Calu3 (cell line): ENCODE data around the gene KRI1. TPM values are rescaled to one million over a fixed set of nuclear protein-coding genes. Genes with fewer than 3 reads are reported as not detected.
"Not testable (repeated sequence)": the region's sequence is repeated elsewhere in the genome, so short reads cannot be mapped to it uniquely, and the experiment has no call there.

Source experiments
- BruUV-seq: library from RNA; stranded (reverse); fragments of 400-500 nt; replicated peaks from 2 replicates; lab custom pipeline; 2021; lab: Mats Ljungman, UMichigan
- CTCF ChIA-PET: fragments of 300-600 bp; sonication (Branson Sonifier 250); formaldehyde crosslinking; loops from one replicate; lab custom pipeline; 2022; ENCODE audit warnings: antibody characterized with exemption; lab: Charles Lee
- DNase-seq: peaks from one replicate; pipeline ENCODE4 v3.0.0; 2022
- H3K27ac Mint-ChIP-seq: one replicate; pipeline ENCODE4 v1.8.0; 2022; ENCODE audit warnings: mixed read lengths; ENCODE audit not compliant: unreplicated experiment
- H3K27me3 Mint-ChIP-seq: one replicate; pipeline ENCODE4 v1.8.0; 2022; ENCODE audit warnings: mixed read lengths; ENCODE audit not compliant: unreplicated experiment
- H3K36me3 Mint-ChIP-seq: one replicate; pipeline ENCODE4 v1.8.0; 2022; ENCODE audit warnings: mild to moderate bottlenecking, moderate library complexity, mixed read lengths; ENCODE audit not compliant: insufficient read depth, unreplicated experiment
- H3K4me1 Mint-ChIP-seq: one replicate; pipeline ENCODE4 v1.8.0; 2022; ENCODE audit warnings: mild to moderate bottlenecking, low read depth, mixed read lengths; ENCODE audit not compliant: unreplicated experiment
- H3K4me3 Mint-ChIP-seq: one replicate; pipeline ENCODE4 v1.8.0; 2022; ENCODE audit warnings: mild to moderate bottlenecking, low read depth, moderate library complexity, mixed read lengths; ENCODE audit not compliant: unreplicated experiment
- H3K9me3 Mint-ChIP-seq: one replicate; pipeline ENCODE4 v1.8.0; 2022; ENCODE audit warnings: low read depth, mixed read lengths; ENCODE audit not compliant: unreplicated experiment
- intact Hi-C: fragments of 100-400 bp; cut with micrococcal nuclease; formaldehyde crosslinking; loops from one replicate; pipeline ENCODE4 v1.10.0; 2022; ENCODE audit not compliant: unreplicated experiment
- total RNA-seq: library from RNA; stranded (reverse); gene quantifications from 2 replicates; pipeline ENCODE4 v1.2.3, GENCODE V29; 2022
- TF ChIP-seq, protein P1 (sequence below): fragments of 200-600 bp; IDR thresholded peaks from one replicate; pipeline ENCODE4 v1.8.0; 2022; ENCODE audit warnings: antibody characterized with exemption; ENCODE audit not compliant: unreplicated experiment

KRI1 gene
- total RNA-seq, 1 experiment from 2014 or later: 29.6 TPM

DNA sequence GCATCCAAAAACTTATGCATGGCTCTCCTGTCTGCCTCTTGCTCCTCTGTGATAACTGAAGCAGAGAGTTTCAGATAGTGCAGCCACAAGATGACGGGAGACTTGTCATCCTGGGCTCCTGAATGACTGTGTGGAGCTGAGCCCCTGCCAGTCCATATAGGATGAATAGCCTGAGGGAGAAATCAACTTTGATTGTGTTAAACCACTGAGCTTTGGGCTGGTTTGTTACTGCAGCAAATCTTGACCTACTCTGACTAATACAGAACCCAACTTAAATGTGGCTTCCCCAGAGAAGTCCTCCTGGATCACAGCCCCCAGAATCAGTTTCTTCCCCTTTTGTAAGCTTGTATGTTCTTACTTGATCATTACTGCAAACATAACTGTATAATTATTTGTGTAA lies 33.4 kb downstream of the KRI1 start:
- Mint-ChIP-seq H3K9me3 (no peaks in the 10 kb centered on the region), H3K36me3 (no peaks in the 10 kb centered on the region), H3K27ac (no peak overlapping the region), H3K4me1 (no peaks in the 10 kb centered on the region), H3K4me3 (no peak overlapping the region), H3K27me3 (peaks cover 13% of the 10 kb centered on the region)
- TF ChIP-seq, protein P1, sequence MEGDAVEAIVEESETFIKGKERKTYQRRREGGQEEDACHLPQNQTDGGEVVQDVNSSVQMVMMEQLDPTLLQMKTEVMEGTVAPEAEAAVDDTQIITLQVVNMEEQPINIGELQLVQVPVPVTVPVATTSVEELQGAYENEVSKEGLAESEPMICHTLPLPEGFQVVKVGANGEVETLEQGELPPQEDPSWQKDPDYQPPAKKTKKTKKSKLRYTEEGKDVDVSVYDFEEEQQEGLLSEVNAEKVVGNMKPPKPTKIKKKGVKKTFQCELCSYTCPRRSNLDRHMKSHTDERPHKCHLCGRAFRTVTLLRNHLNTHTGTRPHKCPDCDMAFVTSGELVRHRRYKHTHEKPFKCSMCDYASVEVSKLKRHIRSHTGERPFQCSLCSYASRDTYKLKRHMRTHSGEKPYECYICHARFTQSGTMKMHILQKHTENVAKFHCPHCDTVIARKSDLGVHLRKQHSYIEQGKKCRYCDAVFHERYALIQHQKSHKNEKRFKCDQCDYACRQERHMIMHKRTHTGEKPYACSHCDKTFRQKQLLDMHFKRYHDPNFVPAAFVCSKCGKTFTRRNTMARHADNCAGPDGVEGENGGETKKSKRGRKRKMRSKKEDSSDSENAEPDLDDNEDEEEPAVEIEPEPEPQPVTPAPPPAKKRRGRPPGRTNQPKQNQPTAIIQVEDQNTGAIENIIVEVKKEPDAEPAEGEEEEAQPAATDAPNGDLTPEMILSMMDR: no peak
- no TSS peak for BruUV-seq
- no peak for DNase-seq
- CTCF ChIA-PET: no interaction called here
- intact Hi-C loops: no loop called here

DNA sequence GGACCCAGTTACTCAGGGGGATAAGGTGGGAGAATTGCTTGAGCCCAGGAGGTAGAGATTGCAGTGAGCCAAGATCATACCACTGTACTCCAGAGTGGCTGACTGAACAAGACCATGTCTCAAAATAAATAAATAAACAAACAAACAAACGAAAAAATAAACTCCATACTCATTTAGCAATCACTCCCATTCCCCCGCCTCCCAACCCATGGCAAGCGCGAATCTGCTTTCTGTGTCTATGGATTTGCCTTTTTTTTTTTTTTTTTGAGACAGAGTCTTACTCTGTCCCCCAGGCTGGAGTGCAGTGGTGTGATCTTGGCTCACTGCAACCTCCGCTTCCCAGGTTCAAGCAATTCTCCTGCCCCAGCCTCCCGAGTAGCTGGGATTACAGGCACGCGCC lies 38.9 kb downstream of the KRI1 start:
- H3K27me3 Mint-ChIP-seq, BruUV-seq, CTCF ChIA-PET: not testable (repeated sequence)

DNA sequence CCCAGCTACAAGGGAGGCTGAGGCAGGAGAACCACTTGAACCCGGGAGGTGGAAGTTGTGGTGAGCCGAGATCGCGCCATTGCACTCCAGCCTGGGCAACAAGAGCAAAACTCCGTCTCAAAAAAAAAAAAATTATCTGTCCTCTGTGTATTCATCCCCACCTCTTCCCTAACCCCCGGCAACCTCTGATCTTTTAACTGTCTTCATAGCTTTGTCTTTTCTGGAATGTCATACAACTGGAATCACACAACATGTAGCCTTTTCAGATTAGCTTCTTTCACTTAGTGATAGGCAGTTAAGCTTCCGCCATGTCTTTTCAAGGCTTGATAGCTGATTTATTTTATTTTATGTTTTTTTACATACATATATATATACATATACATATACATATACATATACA lies 40.2 kb downstream of the KRI1 start:
- BruUV-seq: no TSS peak
- intact Hi-C loops: no loop called here
- H3K9me3 Mint-ChIP-seq: no peaks in the 10 kb centered on the region
- H3K27ac Mint-ChIP-seq: no peak overlapping the region
- H3K27me3 Mint-ChIP-seq: no peaks in the 10 kb centered on the region
- CTCF ChIA-PET: no interaction called here
- TF ChIP-seq, protein P1: no peak
- no peak overlapping the region for H3K4me3 Mint-ChIP-seq
- no peaks in the 10 kb centered on the region for H3K36me3 Mint-ChIP-seq
- DNase-seq: no peak
- no peaks in the 10 kb centered on the region for H3K4me1 Mint-ChIP-seq

More for the DNA sequence above, 38.9 kb downstream of the KRI1 start:
- DNase-seq, intact Hi-C loops, H3K27ac Mint-ChIP-seq, H3K36me3 Mint-ChIP-seq, H3K4me3 Mint-ChIP-seq, H3K9me3 Mint-ChIP-seq, H3K4me1 Mint-ChIP-seq: not testable (repeated sequence)

DNA sequence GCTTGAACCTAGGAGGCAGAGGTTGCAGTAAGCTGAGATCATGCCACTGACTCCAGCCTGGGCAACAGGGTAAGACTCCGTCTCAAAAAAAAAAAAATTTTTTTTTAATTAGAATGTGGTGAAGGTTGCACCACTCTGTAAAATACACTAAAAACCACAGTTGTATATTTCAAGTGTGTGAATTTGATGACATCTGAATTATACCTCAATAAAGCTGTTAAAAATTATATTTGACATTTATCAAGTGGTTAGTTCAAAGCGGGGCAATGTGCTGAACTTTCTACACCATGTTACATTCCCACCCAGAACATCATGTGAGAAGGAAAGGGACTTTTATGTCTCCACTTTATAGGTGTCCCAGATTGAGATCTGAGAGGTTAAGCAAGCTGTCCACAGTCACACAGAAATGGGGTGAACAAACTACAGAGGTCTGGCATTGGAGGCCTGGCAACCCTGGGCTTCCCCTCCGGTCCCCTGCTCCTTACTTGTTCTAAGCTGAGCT lies 42.6 kb downstream of the KRI1 start:
- Mint-ChIP-seq H3K4me1 (peaks cover 6% of the 10 kb centered on the region), H3K27me3 (peaks cover 23% of the 10 kb centered on the region), H3K4me3 (no peak overlapping the region), H3K27ac (no peak overlapping the region), H3K9me3 (no peaks in the 10 kb centered on the region), H3K36me3 (no peaks in the 10 kb centered on the region)
- BruUV-seq: no TSS peak
- TF ChIP-seq, protein P1: no peak
- intact Hi-C loops: no loop called here
- CTCF ChIA-PET: interaction anchor here (0.7 kb wide), 1 partner anchor 210 kb away, joined by 4 read pairs; no protein-coding TSS in a partner anchor
- DNase-seq: no peak

DNA sequence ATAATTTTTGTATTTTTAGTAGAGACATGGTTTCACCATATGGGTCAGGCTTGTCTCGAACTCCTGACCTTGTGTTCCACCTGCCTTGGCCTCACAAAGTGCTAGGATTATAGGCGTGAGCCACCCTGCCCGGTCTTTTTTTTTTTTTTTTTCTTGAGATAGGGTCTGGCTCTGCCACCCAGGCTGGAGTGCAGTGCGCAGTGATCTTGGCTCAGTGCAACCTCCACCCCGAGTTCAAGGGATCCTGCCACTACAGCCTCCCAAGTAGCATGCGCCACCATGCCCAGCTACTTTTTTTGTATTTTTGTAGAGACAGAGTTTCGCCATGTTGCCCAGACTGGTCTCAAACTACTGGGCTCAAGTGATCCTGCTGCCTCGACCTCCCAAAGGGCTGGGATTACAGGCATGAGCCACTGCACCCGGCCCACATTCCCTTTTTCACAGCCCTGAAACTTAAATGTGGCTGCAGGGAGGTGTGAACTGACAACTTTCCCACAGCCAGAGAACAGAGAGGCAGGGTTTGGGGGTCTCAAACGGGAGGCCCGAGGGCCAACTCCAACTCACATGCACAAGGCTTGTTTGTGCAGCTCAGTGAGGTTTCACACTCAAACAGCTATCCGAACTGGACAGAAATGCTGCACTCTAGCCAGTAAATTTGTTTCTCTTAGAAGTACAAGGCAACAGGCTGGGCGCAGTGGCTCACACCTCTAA lies 44.2 kb downstream of the KRI1 start:
- intact Hi-C loops: no loop called here
- Mint-ChIP-seq H3K9me3 (no peaks in the 10 kb centered on the region), H3K4me3 (no peak overlapping the region), H3K4me1 (peaks cover 13% of the 10 kb centered on the region), H3K27me3 (peaks cover 37% of the 10 kb centered on the region), H3K27ac (no peak overlapping the region), H3K36me3 (no peaks in the 10 kb centered on the region)
- TF ChIP-seq, protein P1: no peak
- no TSS peak for BruUV-seq
- DNase-seq: no peak
- CTCF ChIA-PET: interaction anchor here (0.7 kb wide), 1 partner anchor 71 kb away, joined by 3 read pairs; no protein-coding TSS in a partner anchor
